ENCODE results near the gene RALB. TPM values are rescaled to one million over a fixed set of nuclear protein-coding genes. Genes with fewer than 3 reads are reported as not detected.

RALB gene
- polyA plus RNA-seq, 1 experiment: 69.6 TPM

- no peak for DNase-seq (ENCODE audit: low read depth, low spot score)
- Histone ChIP-seq H3K27ac (ENCODE audit: low read depth, low read length) (no peak overlapping the region), H3K4me3 (ENCODE audit: low read depth, low read length) (no peak overlapping the region), H3K9me3 (ENCODE audit: control insufficient read depth, insufficient read depth, low read length) (peaks cover 6% of the 10 kb centered on the region; the same call in 1 of the 2 replicates), H3K27me3 (ENCODE audit: control insufficient read depth, insufficient read depth, low read length) (peaks cover 2% of the 10 kb centered on the region)
- no peak for TF ChIP-seq CTCF (IDR thresholded peaks at IDR 0.05; ENCODE audit: low read depth, low read length)
- ChIA-PET POLR2A (no interaction called here), CTCF (no interaction called here)
Measured at GRCh38 chr2:120244656-120245519, 7.8 kb upstream of the RALB start.

GRCh38 chr2:120245520-120246332, 6.9 kb upstream of the RALB start:
- no peak for DNase-seq (ENCODE audit: low read depth, low spot score)
- CTCF ChIA-PET: no interaction called here
- H3K27ac ChIP-seq (ENCODE audit: low read depth, low read length): no peak overlapping the region
- no peak overlapping the region for H3K4me3 ChIP-seq (ENCODE audit: low read depth, low read length)
- H3K27me3 ChIP-seq (ENCODE audit: control insufficient read depth, insufficient read depth, low read length): peaks cover 9% of the 10 kb centered on the region
- H3K9me3 ChIP-seq (ENCODE audit: control insufficient read depth, insufficient read depth, low read length): peaks cover 6% of the 10 kb centered on the region; the same call in 1 of the 2 replicates
- POLR2A ChIA-PET: no interaction called here
- no peak for TF ChIP-seq CTCF (IDR thresholded peaks at IDR 0.05; ENCODE audit: low read depth, low read length)

GRCh38 chr2:120246546-120247300, 5.9 kb upstream of the RALB start:
- DNase-seq (ENCODE audit: low read depth, low spot score): no peak
- CTCF ChIA-PET: interaction anchor here (1.3 to 1.7 kb wide), 2 partner anchors 66 to 544 kb away, joined by 3 to 7 read pairs; no protein-coding TSS in a partner anchor

GRCh38 chr2:120247851-120248250, 4.8 kb upstream of the RALB start:
- POLR2A ChIA-PET: interaction anchor here (0.6 to 0.9 kb wide), 2 partner anchors 11 to 76 kb away, joined by 3 to 8 read pairs; no protein-coding TSS in a partner anchor
- Histone ChIP-seq H3K4me3 (ENCODE audit: low read depth, low read length) (no peak overlapping the region), H3K9me3 (ENCODE audit: control insufficient read depth, insufficient read depth, low read length) (peaks cover 6% of the 10 kb centered on the region; the same call in 1 of the 2 replicates), H3K27ac (ENCODE audit: low read depth, low read length) (no peak overlapping the region), H3K27me3 (ENCODE audit: control insufficient read depth, insufficient read depth, low read length) (peaks cover 14% of the 10 kb centered on the region)
- DNase-seq (ENCODE audit: low read depth, low spot score): no peak
- TF ChIP-seq CTCF (IDR thresholded peaks at IDR 0.05; ENCODE audit: low read depth, low read length): no peak
- CTCF ChIA-PET: interaction anchor here (1.0 to 1.7 kb wide), 3 partner anchors 36 to 545 kb away, joined by 3 to 7 read pairs (median 5); no protein-coding TSS in a partner anchor

More at GRCh38 chr2:120246546-120247300, 5.9 kb upstream of the RALB start:
- POLR2A ChIA-PET: no interaction called here
- no peak overlapping the region for H3K4me3 ChIP-seq (ENCODE audit: low read depth, low read length)
- H3K9me3 ChIP-seq (ENCODE audit: control insufficient read depth, insufficient read depth, low read length): peaks cover 6% of the 10 kb centered on the region; the same call in 1 of the 2 replicates
- TF ChIP-seq CTCF (IDR thresholded peaks at IDR 0.05; ENCODE audit: low read depth, low read length): no peak
- H3K27ac ChIP-seq (ENCODE audit: low read depth, low read length): no peak overlapping the region
- H3K27me3 ChIP-seq (ENCODE audit: control insufficient read depth, insufficient read depth, low read length): peaks cover 14% of the 10 kb centered on the region

Data from AG04450 (cell line).